T-helper 1 cell treated with Interleukin-12 subunit alpha and Interleukin-12 subunit beta and Interleukin-4 antibody, amounts not matched to agents 30 ng/mL and 1 ng/mL, for 36 hours (primary cell): ENCODE measurements around the gene ETFA. TPM values are rescaled to one million over a fixed set of nuclear protein-coding genes. Genes with fewer than 3 reads are reported as not detected.

Source experiments
- intact Hi-C: fragments of 100-400 bp; cut with micrococcal nuclease; formaldehyde crosslinking; loops from one replicate; pipeline ENCODE4 v1.15.1; 2024
- total RNA-seq: library from RNA; stranded (reverse); gene quantifications from 2 replicates; pipeline ENCODE4 v1.2.3, GENCODE V29; 2022

The ETFA gene
- total RNA-seq, 1 donor from 2014 or later = 97.8 TPM

GRCh38 chr15:76340803-76341365 lies 29.6 kb upstream of the ETFA start:
- intact Hi-C loops = no loop called here

- intact Hi-C loops = no loop called here
These were observed 29.0 kb upstream of the ETFA start for GRCh38 chr15:76340198-76340802.

- intact Hi-C loops = loop anchor here (5.0 to 10.0 kb wide), 3 partner anchors 313 to 1137 kb away; partner anchors contain the start of gene C15orf39
These were observed 28.3 kb upstream of the ETFA start for GRCh38 chr15:76339305-76340197.

GRCh38 chr15:76338486-76339304 lies 27.4 kb upstream of the ETFA start:
- intact Hi-C loops = loop anchor here (5.0 to 10.0 kb wide), 3 partner anchors 314 to 1136 kb away; partner anchors contain the start of gene C15orf39

GRCh38 chr15:76337696-76338485 lies 26.6 kb upstream of the ETFA start:
- intact Hi-C loops = loop anchor here (2.0 to 10.0 kb wide), 6 partner anchors 147 to 1136 kb away; partner anchors contain the start of genes C15orf39 and SCAPER

- intact Hi-C loops = loop anchor here (2.0 to 10.0 kb wide), 6 partner anchors 146 to 1135 kb away; partner anchors contain the start of genes C15orf39 and SCAPER
These were observed 25.9 kb upstream of the ETFA start for GRCh38 chr15:76337059-76337695.

- intact Hi-C loops = loop anchor here (1.0 to 10.0 kb wide), 7 partner anchors 25 to 1134 kb away; partner anchors contain the start of genes C15orf39, ETFA and SCAPER
These were observed 25.2 kb upstream of the ETFA start, which contains the start of gene ISL2 for GRCh38 chr15:76336254-76337058. TSS of gene ISL2 (plus strand) at chr15:76336773. CDS start at chr15:76336884, 111 bp downstream.

GRCh38 chr15:76335307-76336253 lies 24.3 kb upstream of the ETFA start:
- intact Hi-C loops = loop anchor here (1.0 to 10.0 kb wide), 9 partner anchors 24 to 1133 kb away; partner anchors contain the start of genes C15orf39, ETFA and SCAPER

- intact Hi-C loops = loop anchor here (1.0 to 10.0 kb wide), 5 partner anchors 48 to 1132 kb away; partner anchors contain the start of gene C15orf39
These were observed 23.4 kb upstream of the ETFA start for GRCh38 chr15:76334438-76335306.

- intact Hi-C loops = loop anchor here (10.0 kb wide), 1 partner anchor 851 kb away; no protein-coding TSS in a partner anchor
These were observed 22.6 kb upstream of the ETFA start for GRCh38 chr15:76333720-76334437.

GRCh38 chr15:76333309-76333708 lies 22.0 kb upstream of the ETFA start:
- intact Hi-C loops = loop anchor here (10.0 kb wide), 1 partner anchor 851 kb away; no protein-coding TSS in a partner anchor

- intact Hi-C loops = loop anchor here (10.0 kb wide), 1 partner anchor 852 kb away; no protein-coding TSS in a partner anchor
These were observed 21.5 kb upstream of the ETFA start for GRCh38 chr15:76332796-76333195.

GRCh38 chr15:76330080-76330680 lies 18.9 kb upstream of the ETFA start:
- intact Hi-C loops = loop anchor here (10.0 kb wide), 1 partner anchor 855 kb away; no protein-coding TSS in a partner anchor

- intact Hi-C loops = no loop called here
These were observed 17.7 kb upstream of the ETFA start for GRCh38 chr15:76328958-76329357.
